Spleen (tissue), 7 donors: Measurements from ENCODE around the gene EDNRA.

Experiments
- POLR2A ChIP-seq, 3 donors: fragments of 450-650 bp; IDR thresholded peaks; one replicate each; pipeline ENCODE4 v1.5.1; 2017; ENCODE audit warnings: antibody characterized with exemption in 3 of 3, mild to moderate bottlenecking in 1 of 3
- POLR2AphosphoS5 ChIP-seq, 3 donors: sonication (generic); formaldehyde crosslinking; IDR thresholded peaks; one replicate each; pipeline ENCODE4 v1.5.1; 2017; ENCODE audit warnings: antibody characterized with exemption in 3 of 3
- TF ChIP-seq, protein P1 (sequence below), 11 experiments: fragments of 200-600 bp in 7 of 11; fragments of 450-650 bp in 4 of 11; sonication (generic) in 4 of 11; IDR thresholded peaks in 8 of 11; conservative IDR thresholded peaks in 3 of 11; 1 replicate in 7 of 11; 2 replicates in 4 of 11; pipeline versions ENCODE4 v1.4.0 to v1.8.0; 2016 to 2021; ENCODE audit warnings: antibody characterized with exemption in 11 of 11, inconsistent platforms in 4 of 11, mild to moderate bottlenecking in 1 of 11
- donor health status: DM: no; HTN: no; CAD: no; lungs with moderate emphysema.
- donor health status: DM: no; HTN: no; CAD: no.
- donor health status: DM: no; HTN: no; CAD: no.

DNA sequence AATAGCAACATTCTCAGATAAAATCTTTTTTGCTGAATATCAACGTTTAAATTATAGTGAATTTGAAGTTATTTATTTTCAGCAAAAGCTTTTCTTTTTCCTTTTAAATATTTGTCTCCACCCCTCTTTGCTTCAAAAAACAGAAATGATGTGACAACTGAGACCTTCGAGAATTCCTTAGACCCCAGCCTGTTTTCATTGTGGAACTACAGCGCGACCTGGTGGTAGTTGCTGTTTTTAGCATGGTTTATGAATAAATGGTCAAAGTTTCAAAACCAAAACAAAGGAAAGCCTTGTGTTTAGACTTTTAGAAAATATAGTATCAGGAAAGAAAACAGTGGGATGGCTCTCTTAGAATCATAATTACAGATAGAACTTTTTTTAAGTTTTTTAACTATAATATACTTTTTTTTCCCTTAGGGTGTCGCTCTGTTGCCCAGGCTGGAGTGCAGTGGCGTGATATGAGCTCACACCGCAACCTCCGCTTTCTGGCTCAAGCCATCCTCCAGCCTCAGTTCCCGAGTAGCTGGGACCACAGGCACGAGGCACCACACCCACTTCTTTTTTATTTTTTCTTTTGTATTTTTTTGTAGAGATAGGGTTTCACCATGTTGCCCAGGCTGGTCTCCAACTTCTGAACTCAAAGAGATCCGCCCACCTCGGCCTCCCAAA lies 109.5 kb downstream of the EDNRA start:
- TF ChIP-seq POLR2AphosphoS5 (IDR thresholded peaks at IDR 0.05), result no peak
- no peak for TF ChIP-seq POLR2A (IDR thresholded peaks at IDR 0.05)
- TF ChIP-seq, protein P1, sequence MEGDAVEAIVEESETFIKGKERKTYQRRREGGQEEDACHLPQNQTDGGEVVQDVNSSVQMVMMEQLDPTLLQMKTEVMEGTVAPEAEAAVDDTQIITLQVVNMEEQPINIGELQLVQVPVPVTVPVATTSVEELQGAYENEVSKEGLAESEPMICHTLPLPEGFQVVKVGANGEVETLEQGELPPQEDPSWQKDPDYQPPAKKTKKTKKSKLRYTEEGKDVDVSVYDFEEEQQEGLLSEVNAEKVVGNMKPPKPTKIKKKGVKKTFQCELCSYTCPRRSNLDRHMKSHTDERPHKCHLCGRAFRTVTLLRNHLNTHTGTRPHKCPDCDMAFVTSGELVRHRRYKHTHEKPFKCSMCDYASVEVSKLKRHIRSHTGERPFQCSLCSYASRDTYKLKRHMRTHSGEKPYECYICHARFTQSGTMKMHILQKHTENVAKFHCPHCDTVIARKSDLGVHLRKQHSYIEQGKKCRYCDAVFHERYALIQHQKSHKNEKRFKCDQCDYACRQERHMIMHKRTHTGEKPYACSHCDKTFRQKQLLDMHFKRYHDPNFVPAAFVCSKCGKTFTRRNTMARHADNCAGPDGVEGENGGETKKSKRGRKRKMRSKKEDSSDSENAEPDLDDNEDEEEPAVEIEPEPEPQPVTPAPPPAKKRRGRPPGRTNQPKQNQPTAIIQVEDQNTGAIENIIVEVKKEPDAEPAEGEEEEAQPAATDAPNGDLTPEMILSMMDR (IDR thresholded peaks at IDR 0.05 in 8 of 11, conservative IDR thresholded peaks at IDR 0.05 in 3 of 11), result peak in 8 of 11 experiments; percentile 22 to 57 (median 52)
